Prostate gland (tissue), 2 donors: Measurements from ENCODE around the gene DCLRE1A.

Experiments used
- POLR2AphosphoS5 ChIP-seq: sonication (generic); formaldehyde crosslinking; IDR thresholded peaks from one replicate; pipeline ENCODE4 v1.6.1; 2017; ENCODE audit warnings: antibody characterized with exemption
- TF ChIP-seq, protein P1 (sequence below), 4 experiments: fragments of 200-600 bp in 2 of 4; fragments of 450-650 bp in 2 of 4; sonication (generic) in 2 of 4; IDR thresholded peaks; 1 replicate in 3 of 4; 2 replicates in 1 of 4; pipeline ENCODE4 v1.5.1; 2016 to 2019; ENCODE audit warnings: antibody characterized with exemption in 4 of 4, mild to moderate bottlenecking in 2 of 4, moderate library complexity in 2 of 4

DNA sequence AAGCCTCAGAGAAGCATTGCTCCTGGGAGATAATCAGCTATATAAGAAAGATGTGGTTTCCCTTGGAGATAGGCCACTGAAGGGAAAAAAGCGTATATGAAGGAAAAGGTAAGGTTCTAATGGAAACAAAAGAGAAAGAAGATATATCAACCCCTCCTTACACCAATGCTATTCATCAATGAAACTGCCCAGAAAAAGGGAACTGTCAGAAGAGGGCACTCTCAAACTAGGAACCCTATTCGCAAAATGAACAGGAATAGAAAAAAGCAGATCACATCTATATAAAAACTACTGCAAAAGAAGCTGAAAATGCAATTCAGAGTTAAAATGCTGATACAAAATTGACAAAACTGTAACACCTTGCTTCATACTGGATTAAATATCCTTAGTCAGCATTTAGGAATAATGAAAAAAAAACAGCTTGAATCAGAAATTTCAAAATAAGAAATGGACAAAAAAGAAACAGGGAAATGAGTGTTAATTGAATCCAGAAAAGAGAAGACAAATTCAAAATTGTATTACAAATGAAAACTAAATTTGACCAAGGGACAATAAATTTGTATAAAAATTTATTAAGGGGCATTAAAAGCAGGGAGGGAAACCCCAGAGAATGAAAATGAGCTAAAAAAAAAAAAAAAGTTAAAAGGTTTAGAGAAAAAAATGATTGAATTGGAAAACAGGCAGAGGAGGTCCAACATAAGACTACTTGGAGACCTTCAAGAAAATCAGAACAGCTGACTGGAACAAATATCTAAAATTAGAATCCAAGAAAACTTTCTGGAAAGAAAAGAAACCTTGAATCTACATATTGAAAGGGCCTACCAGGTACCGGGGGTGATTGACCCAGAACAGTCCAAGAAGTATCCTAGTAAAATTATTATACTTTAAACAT, 18.5 kb upstream of the DCLRE1A start:
- TF ChIP-seq, protein P1, sequence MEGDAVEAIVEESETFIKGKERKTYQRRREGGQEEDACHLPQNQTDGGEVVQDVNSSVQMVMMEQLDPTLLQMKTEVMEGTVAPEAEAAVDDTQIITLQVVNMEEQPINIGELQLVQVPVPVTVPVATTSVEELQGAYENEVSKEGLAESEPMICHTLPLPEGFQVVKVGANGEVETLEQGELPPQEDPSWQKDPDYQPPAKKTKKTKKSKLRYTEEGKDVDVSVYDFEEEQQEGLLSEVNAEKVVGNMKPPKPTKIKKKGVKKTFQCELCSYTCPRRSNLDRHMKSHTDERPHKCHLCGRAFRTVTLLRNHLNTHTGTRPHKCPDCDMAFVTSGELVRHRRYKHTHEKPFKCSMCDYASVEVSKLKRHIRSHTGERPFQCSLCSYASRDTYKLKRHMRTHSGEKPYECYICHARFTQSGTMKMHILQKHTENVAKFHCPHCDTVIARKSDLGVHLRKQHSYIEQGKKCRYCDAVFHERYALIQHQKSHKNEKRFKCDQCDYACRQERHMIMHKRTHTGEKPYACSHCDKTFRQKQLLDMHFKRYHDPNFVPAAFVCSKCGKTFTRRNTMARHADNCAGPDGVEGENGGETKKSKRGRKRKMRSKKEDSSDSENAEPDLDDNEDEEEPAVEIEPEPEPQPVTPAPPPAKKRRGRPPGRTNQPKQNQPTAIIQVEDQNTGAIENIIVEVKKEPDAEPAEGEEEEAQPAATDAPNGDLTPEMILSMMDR (IDR thresholded peaks at IDR 0.05): no peak
- TF ChIP-seq POLR2AphosphoS5: no peak
